NCI-H748 (cell line): Measurements from ENCODE around the gene CNTNAP2.

Source experiments
- DNase-seq: peaks from one replicate; lab custom pipeline; 2025; ENCODE audit not compliant: unreplicated experiment; lab: John Stamatoyannopoulos, UW

CNTNAP2 gene

GRCh38 chr7:147978651-147979050 is 1862.0 kb downstream of the CNTNAP2 start:
- DNase-seq, result no peak

GRCh38 chr7:147980826-147981813 is 1864.5 kb downstream of the CNTNAP2 start:
- no peak for DNase-seq

GRCh38 chr7:147982307-147982706 is 1865.7 kb downstream of the CNTNAP2 start:
- DNase-seq, result no peak

GRCh38 chr7:147984265-147984664 is 1867.7 kb downstream of the CNTNAP2 start:
- no peak for DNase-seq

DNA sequence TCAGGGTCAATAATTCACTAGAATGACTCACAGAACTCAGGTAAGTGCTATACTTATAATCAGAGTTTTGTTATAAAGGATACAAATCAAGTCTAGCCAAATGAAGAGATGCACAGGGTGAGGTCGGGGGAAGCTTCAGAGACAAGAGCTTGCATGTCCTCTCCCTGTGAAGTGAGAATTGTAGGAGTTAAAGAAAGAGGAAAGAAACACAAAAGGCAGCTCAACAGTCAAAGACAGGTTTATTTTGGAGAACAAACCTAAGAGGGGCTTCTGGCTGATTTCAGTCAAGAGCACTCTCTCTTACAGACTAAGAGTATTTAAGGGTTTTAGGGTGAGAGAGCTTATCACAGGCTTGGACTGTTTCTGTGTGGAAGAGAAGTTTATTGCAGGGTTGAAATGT is 1873.5 kb downstream of the CNTNAP2 start:
- DNase-seq, result no peak

DNA sequence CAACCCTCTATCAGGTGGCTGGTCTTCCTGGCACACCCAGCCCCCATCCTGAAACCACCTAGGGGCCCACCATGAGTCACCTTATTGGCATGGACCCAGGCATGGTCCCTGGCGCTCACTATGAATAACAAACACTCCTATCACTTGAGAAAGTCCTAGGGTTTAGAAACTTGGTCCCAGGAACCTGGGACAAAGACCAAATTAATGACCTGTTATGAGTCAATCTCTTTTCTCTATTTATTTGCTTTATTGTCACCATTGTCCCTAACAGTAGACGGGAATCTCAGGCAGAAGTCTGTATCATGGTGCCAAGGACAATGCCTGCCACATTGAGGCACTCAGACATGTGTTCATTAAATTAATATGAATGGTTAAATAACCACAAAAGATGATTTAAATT is 1874.3 kb downstream of the CNTNAP2 start:
- DNase-seq, result peak; percentile 23

- no peak for DNase-seq
Measured at GRCh38 chr7:147992698-147993097, 1876.1 kb downstream of the CNTNAP2 start.

DNA sequence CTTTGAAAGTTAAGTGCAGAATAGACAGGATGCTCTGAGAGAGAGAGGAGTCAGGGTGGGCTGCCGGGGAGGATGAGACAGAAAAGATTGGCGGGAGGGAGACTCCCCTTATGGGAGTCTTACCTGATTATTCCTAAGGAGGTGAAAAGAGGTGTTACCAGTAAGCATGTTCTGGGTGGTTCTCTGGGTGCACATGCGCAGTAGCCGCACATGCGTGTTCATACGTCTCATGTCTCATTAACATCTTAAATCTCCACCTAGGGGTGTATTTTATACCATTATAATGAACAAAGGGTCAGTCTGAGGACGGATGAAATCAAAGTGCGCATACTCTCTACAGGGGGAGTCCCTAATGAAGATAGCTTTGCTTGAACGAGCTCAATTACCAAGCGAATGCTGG is 1881.0 kb downstream of the CNTNAP2 start:
- peak; percentile 13 for DNase-seq

DNA sequence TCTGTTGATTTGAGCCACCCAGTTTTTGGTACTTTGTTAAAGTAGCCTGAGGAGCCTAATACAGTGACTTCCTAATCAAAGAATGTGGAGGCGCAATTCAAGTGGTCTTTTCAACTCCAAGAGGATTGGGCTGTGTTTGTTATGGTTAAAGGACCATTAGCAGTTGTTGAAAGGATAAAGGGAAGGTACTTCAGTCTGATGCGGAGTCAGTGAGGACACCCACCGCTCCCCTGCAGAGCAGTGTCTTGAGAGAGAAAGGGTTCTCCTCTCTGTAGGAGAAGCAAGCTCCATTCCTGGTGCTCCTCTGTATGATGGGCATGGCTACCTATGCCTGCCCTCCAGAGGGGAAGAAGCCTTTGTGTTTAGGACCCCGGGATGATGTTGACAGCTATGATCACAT is 1883.4 kb downstream of the CNTNAP2 start:
- no peak for DNase-seq

DNA sequence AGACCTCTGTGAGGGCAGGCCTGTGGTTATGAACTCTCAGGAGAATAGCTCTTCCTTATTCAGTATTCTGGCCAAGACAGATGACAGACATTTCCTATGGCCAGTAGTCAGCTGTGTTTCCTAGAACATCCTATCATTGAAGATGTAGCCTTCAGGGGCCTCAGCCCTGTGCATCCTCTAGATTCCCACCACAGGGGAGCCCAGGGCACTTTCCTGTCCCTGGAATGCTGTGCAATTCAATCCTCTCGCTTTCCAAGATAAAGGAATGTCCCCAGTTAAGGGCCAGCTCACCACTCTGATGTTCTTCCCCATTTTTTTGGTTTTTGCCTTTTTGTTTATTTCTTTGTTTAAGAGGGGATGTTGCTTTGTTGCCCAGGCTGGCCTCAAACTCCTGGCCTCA is 1895.2 kb downstream of the CNTNAP2 start:
- no peak for DNase-seq

DNA sequence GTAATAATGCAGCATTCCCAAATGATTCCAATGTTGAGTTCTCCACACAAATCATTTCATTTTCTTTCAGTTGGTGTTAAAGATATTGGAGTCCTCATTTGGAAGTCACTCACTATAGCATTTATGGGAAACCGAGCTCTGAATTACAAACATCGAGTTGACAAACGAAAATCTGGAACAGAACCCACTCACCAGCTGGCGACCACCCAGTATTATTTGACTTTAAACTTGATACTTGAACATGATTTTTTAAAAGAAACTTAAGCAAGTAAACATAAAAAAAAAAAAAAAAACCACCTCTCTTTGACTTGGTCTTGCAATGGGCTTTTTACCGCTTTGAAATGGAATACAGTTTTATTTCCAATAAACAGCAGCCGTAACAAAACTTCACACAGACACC is 1897.4 kb downstream of the CNTNAP2 start:
- DNase-seq, result no peak

GRCh38 chr7:148014541-148014940 is 1897.9 kb downstream of the CNTNAP2 start:
- DNase-seq, result peak; percentile 97

- DNase-seq, result no peak
Measured at GRCh38 chr7:148017126-148017525, 1900.5 kb downstream of the CNTNAP2 start.

GRCh38 chr7:148020679-148021078 is 1904.1 kb downstream of the CNTNAP2 start:
- DNase-seq, result no peak

- DNase-seq, result no peak
Measured at GRCh38 chr7:148021507-148022045, 1905.0 kb downstream of the CNTNAP2 start.

- no peak for DNase-seq
Measured at GRCh38 chr7:148022832-148023231, 1906.2 kb downstream of the CNTNAP2 start.

DNA sequence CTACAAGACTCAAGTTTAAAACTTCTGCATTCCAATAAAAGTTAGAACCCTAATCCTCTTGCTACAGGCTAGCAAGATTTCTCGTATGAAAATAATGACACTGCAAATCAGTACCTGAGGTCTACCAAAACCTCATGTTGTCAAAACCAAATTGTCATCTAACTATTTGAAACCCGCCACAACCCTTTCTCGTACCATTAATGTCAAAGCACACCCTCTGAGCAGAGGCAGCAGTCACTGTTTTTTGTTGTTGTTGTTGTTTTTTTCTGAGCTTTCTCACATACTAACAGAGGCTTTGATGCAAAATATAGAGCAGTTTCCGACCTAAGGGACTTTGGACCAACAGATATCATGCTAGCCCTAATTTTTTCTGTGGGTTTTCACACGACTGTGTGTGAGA is 1910.1 kb downstream of the CNTNAP2 start:
- DNase-seq, result no peak

DNA sequence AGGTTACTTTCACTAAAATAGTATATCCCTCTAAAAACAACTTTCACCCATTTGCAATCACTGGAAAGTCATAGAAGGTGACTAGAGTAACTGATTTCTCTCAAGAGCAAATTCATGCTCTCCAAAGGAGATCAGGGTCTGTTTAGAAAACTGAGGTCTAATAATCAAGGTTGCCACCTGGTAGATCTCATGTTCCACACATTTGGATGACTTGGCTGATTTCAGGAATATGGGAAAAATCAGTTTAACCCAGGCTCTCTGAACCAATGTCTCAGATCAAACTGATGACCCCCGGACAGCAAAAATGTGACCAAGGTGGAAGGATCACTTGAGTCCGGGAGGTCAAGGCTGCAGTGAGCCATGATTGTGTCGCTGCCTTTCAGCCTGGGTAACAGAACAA is 1911.6 kb downstream of the CNTNAP2 start:
- no peak for DNase-seq

GRCh38 chr7:148031019-148031418 is 1914.4 kb downstream of the CNTNAP2 start:
- no peak for DNase-seq

DNA sequence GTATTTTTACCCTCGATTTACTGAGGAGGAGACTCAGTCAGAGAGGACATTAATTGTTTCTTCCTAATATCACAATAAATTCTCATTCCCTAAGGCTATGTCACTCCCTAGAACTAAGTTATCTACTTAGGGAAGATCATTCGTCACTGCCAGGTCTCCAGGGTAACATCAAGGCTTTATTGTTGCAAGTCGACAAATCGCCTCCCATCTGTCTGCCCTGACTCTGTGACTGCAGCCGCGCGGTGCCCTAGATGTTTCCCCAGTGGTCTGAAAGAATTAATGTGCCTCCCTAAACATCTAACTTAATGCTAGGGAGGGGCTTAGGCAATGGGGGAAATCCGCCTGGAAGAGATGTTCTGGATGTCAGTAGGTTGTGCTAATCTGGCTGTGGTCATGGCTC is 1915.2 kb downstream of the CNTNAP2 start:
- DNase-seq, result no peak

DNA sequence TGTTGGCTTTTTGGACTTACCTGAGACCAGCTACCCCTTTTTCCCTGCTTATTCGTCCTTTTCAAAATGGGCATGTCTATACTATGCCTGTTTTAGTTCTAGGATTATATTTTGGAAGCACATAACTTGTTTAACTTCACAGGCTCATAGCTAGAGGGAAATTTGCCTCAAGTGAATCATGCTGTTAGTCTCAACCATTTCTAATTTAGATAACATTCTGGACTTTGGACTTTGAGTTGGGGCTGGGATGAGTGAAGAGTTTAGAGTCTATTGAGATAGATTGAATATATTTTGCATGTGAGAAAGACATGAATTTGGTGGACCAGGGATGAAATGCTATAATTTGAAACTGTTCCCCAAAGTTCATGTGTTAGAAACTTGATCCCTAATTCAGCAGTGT is 1919.3 kb downstream of the CNTNAP2 start:
- no peak for DNase-seq

DNA sequence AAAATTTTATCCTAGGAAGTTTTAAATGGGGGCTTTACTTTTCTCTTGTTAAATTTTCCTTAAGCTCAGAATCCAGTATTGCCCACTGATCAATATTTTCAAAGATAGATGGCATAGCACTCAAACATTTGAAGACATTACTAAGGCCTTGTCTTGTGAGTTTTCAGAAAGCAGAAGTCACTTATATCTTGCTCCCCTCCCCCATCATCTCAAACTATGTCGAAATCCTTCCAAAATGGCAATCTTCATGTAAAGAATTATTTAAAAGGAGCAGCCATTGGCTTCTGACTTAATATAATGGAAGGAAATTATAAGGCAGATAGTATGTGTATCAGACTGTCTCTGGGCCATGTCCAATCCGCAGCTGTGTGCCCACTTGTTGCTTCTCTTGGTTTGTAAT is 1920.4 kb downstream of the CNTNAP2 start:
- DNase-seq, result no peak

- no peak for DNase-seq
Measured at GRCh38 chr7:148041156-148041555, 1924.6 kb downstream of the CNTNAP2 start.
